Keratinocyte (primary cell): ENCODE results near the gene SIK3. TPM values are rescaled to one million over a fixed set of nuclear protein-coding genes. Genes with fewer than 3 reads are reported as not detected.

Experiments used
- DNase-seq: peaks from one replicate; pipeline ENCODE4 v3.0.0-alpha.2; 2011; ENCODE audit warnings: low read depth, missing footprints, low spot score
- FAIRE-seq: peaks from 2 replicates; lab custom pipeline; 2011; peaks lifted over from hg19 to GRCh38; lab: Jason Lieb, UNC
- H2AFZ ChIP-seq: 2 replicates; pipeline ENCODE4 v1.6.0; 2012; ENCODE audit warnings: low read length, control low read depth, inconsistent platforms; ENCODE audit not compliant: control insufficient read depth
- H3K27ac ChIP-seq: 2 replicates; pipeline ENCODE4 v1.5.1; 2011; ENCODE audit warnings: low read length; ENCODE audit not compliant: control insufficient read depth, insufficient read depth
- H3K27me3 ChIP-seq: 3 replicates; pipeline ENCODE4 v1.6.0; 2011; ENCODE audit warnings: low read length; ENCODE audit not compliant: control insufficient read depth, insufficient read depth; ENCODE audit errors: extremely low read depth
- H3K36me3 ChIP-seq, 2 experiments: 2 replicates in 1 of 2; 3 replicates in 1 of 2; pipeline ENCODE4 v1.5.1; 2011; ENCODE audit warnings: low read length in 2 of 2, mild to moderate bottlenecking in 1 of 2; ENCODE audit not compliant: control insufficient read depth in 2 of 2, insufficient read depth in 2 of 2; ENCODE audit errors: extremely low read depth in 1 of 2
- H3K4me1 ChIP-seq: 3 replicates; pipeline ENCODE4 v1.5.1; 2011; ENCODE audit warnings: low read length; ENCODE audit not compliant: control insufficient read depth, insufficient read depth; ENCODE audit errors: extremely low read depth
- H3K4me2 ChIP-seq: 3 replicates; pipeline ENCODE4 v1.6.0; 2011; ENCODE audit warnings: low read depth, low read length; ENCODE audit not compliant: control insufficient read depth, insufficient read depth; ENCODE audit errors: extremely low read depth
- H3K4me3 ChIP-seq, 3 experiments: fragments of 200-600 bp in 1 of 3; sonication (generic) in 1 of 3; 2 replicates in 2 of 3; 3 replicates in 1 of 3; pipeline ENCODE4 v1.5.1; 2011 to 2016; ENCODE audit warnings: low read length in 3 of 3, mild to moderate bottlenecking in 3 of 3, control low read depth in 2 of 3, inconsistent platforms in 1 of 3, low read depth in 1 of 3, mixed read lengths in 1 of 3, mixed run types in 1 of 3, moderate library complexity in 1 of 3; ENCODE audit not compliant: control insufficient read depth in 2 of 3, insufficient read depth in 2 of 3; ENCODE audit errors: extremely low read depth in 1 of 3
- H3K79me2 ChIP-seq: 2 replicates; pipeline ENCODE4 v1.6.0; 2012; ENCODE audit warnings: low read length; ENCODE audit not compliant: control insufficient read depth, insufficient read depth
- H3K9ac ChIP-seq: 3 replicates; pipeline ENCODE4 v1.6.0; 2011; ENCODE audit warnings: low read length; ENCODE audit not compliant: control insufficient read depth, insufficient read depth; ENCODE audit errors: extremely low read depth
- H3K9me1 ChIP-seq: 3 replicates; pipeline ENCODE4 v1.6.0; 2011; ENCODE audit warnings: low read length; ENCODE audit not compliant: control insufficient read depth, insufficient read depth; ENCODE audit errors: extremely low read depth
- H3K9me3 ChIP-seq: 2 replicates; pipeline ENCODE4 v1.5.1; 2012; ENCODE audit warnings: low read depth, low read length; ENCODE audit not compliant: control insufficient read depth
- H4K20me1 ChIP-seq: 3 replicates; pipeline ENCODE4 v1.6.0; 2011; ENCODE audit warnings: low read length; ENCODE audit not compliant: control insufficient read depth, insufficient read depth; ENCODE audit errors: extremely low read depth
- EZH2 ChIP-seq: IDR thresholded peaks from one replicate; pipeline ENCODE4 v1.6.1; 2012; ENCODE audit warnings: inconsistent platforms, mild to moderate bottlenecking, low read length, moderate library complexity
- dilution Hi-C: fragments of 300-500 bp; cut with MboI; formaldehyde crosslinking; loops from one replicate; pipeline ENCODE4 v1.7.0; 2020; ENCODE audit warnings: low sequenced_read_pairs; ENCODE audit not compliant: extremely low pct_ligation_motif_present
- polyA plus RNA-seq, 5 experiments: library from polyadenylated mRNA; depleted of rRNA in 3 of 5; stranded (reverse) in 3 of 5; stranded (forward) in 1 of 5; unstranded in 1 of 5; fragments of >200 nt; gene quantifications; 1 replicate in 1 of 5; 2 replicates in 3 of 5; 3 replicates in 1 of 5; pipeline versions ENCODE4 v1.2.1 to v1.2.3, GENCODE V29; 2011 to 2012; ENCODE audit warnings: missing spikeins in 2 of 5, low read depth in 1 of 5, low replicate concordance in 1 of 5
- TF ChIP-seq, protein P1 (sequence below), 3 experiments: IDR thresholded peaks in 1 of 3; conservative IDR thresholded peaks in 1 of 3; optimal IDR thresholded peaks in 1 of 3; 2 replicates in 2 of 3; 3 replicates in 1 of 3; pipeline versions ENCODE3 to v1.5.1; 2011; ENCODE audit warnings: low read length in 3 of 3, mild to moderate bottlenecking in 3 of 3, moderate library complexity in 2 of 3, control low read depth in 1 of 3, inconsistent platforms in 1 of 3; ENCODE audit not compliant: insufficient read depth in 2 of 3; ENCODE audit errors: extremely low read depth in 1 of 3

Gene SIK3
- polyA plus RNA-seq, 1 donor (not counting 4 experiments of a cell fraction or from before 2014, with no cell fraction given), result 8.2 TPM

DNA sequence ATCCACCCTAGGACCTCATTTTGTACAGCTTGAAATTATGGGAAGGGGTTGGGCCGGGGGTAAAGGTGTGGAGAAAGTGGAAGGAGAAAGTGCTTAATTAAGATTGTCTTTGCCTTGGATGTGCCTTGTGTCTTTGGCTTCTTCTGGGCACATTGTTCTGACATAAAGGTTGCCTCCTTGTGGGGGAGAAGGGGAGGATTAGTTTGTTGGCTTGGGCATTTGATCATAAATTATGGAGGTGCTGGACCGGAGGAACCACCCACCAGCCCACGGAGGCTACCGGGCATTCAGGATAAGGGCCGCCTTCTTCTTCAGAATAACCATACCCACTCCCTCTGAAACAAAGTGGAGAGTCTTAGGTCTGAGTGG lies 47.1 kb upstream of the SIK3 start:
- no peak for FAIRE-seq
- peaks cover 4 to 13% of the 10 kb centered on the region in 2 experiments for H3K36me3 ChIP-seq
- peak overlapping the region; percentile 93 for H3K27ac ChIP-seq
- peaks cover 22% of the 10 kb centered on the region for H3K4me1 ChIP-seq
- peak overlapping the region; percentile 96 for H3K4me2 ChIP-seq
- H3K9me1 ChIP-seq, result peaks cover 3% of the 10 kb centered on the region
- peak overlapping the region; percentile 84 for H3K9ac ChIP-seq
- H3K27me3 ChIP-seq, result no peaks in the 10 kb centered on the region
- no peak for DNase-seq
- H2AFZ ChIP-seq, result no peak overlapping the region
- peaks cover 60% of the 10 kb centered on the region for H3K79me2 ChIP-seq
- dilution Hi-C loops, result no loop called here
- peaks cover 25% of the 10 kb centered on the region for H4K20me1 ChIP-seq
- no peak for TF ChIP-seq EZH2
- TF ChIP-seq, protein P1, sequence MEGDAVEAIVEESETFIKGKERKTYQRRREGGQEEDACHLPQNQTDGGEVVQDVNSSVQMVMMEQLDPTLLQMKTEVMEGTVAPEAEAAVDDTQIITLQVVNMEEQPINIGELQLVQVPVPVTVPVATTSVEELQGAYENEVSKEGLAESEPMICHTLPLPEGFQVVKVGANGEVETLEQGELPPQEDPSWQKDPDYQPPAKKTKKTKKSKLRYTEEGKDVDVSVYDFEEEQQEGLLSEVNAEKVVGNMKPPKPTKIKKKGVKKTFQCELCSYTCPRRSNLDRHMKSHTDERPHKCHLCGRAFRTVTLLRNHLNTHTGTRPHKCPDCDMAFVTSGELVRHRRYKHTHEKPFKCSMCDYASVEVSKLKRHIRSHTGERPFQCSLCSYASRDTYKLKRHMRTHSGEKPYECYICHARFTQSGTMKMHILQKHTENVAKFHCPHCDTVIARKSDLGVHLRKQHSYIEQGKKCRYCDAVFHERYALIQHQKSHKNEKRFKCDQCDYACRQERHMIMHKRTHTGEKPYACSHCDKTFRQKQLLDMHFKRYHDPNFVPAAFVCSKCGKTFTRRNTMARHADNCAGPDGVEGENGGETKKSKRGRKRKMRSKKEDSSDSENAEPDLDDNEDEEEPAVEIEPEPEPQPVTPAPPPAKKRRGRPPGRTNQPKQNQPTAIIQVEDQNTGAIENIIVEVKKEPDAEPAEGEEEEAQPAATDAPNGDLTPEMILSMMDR (optimal IDR thresholded peaks at IDR 0.05 in 1 of 3, IDR thresholded peaks at IDR 0.05 in 1 of 3, conservative IDR thresholded peaks at IDR 0.05 in 1 of 3; ENCODE audit: extremely low read depth in 1 of 3, insufficient read depth in 2 of 3, low read length in 3 of 3), result peak in 1 of 3 experiments; percentile 34
- no peaks in the 10 kb centered on the region for H3K9me3 ChIP-seq
- H3K4me3 ChIP-seq, result peak overlapping the region; percentile 63 to 77 (median 71)

DNA sequence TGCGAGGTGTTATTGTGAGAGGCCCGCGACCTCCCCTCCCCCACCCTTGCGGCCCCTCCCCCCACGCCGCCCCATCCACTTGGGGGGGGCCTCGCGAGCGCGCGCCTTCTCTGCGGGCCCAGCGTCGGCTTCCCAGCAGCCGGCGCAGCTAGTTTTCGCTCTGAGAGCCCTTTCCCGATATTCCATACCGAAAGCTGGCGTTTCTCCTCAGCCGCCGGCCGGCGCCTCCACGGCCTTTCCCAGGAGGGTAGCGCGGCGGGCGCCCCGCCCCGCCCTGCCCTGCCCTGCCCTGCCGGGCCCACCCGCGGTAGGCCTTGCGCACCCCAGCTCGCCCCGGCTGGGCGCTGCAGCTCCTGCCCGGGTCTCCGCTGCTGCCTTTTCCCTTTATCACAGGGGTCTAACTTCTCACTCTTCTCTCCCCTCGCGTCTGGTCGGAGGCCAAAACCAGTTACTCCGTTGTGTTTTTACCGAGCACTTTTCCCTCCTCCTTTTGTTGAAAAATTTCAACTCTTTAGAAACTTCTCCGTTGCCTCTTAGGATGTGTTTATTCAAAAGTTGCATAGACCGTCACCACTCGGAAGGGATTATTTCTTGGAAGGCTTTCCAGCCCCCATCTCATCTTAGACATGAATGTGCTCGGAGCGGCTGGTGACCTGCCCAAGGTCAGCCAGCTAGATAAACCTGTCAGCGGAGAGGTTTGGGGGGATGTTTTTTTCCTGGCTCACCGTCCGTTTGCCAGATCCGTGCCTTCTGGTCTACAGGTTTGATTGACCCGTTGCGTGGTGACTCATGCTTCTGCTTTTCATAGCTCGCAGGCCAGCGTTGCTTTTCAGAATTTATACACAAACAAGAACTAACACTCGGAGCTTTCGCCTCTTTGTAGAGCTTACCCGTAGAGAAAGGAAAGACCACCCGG lies 46.5 kb upstream of the SIK3 start:
- H3K9me3 ChIP-seq, result no peaks in the 10 kb centered on the region
- no peak for TF ChIP-seq EZH2
- TF ChIP-seq, protein P1 (optimal IDR thresholded peaks at IDR 0.05 in 1 of 3, IDR thresholded peaks at IDR 0.05 in 1 of 3, conservative IDR thresholded peaks at IDR 0.05 in 1 of 3; ENCODE audit: extremely low read depth in 1 of 3, insufficient read depth in 2 of 3, low read length in 3 of 3), result no peak
- H3K27ac ChIP-seq, result peak overlapping the region; percentile 93
- H3K4me3 ChIP-seq, result peak overlapping the region; percentile 63 to 77 (median 71)
- H3K9me1 ChIP-seq, result peaks cover 3% of the 10 kb centered on the region
- dilution Hi-C loops, result no loop called here
- H3K4me2 ChIP-seq, result peak overlapping the region; percentile 96
- peak overlapping the region; percentile 84 for H3K9ac ChIP-seq
- H3K4me1 ChIP-seq, result peaks cover 16% of the 10 kb centered on the region
- H3K79me2 ChIP-seq, result peaks cover 54% of the 10 kb centered on the region
- peaks cover 23% of the 10 kb centered on the region for H4K20me1 ChIP-seq
- FAIRE-seq (no peak), DNase-seq (no peak)
- H3K27me3 ChIP-seq, result no peaks in the 10 kb centered on the region
- peak overlapping the region; percentile 74 for H2AFZ ChIP-seq
- peaks cover 4 to 13% of the 10 kb centered on the region in 2 experiments for H3K36me3 ChIP-seq
